Activated CD4-positive, alpha-beta memory T cell treated with anti-CD3 and anti-CD28 coated beads, Interleukin-2, amount 10 ng/mL, durations not matched to agents 7 days and 5 days (primary cell): ENCODE data around the gene LRRC59. TPM values are rescaled to one million over a fixed set of nuclear protein-coding genes. Genes with fewer than 3 reads are reported as not detected.

Experiments
- total RNA-seq, 2 experiments: library from RNA; stranded (reverse); gene quantifications; one replicate each; pipeline ENCODE4 v1.2.3, GENCODE V29; 2021

The LRRC59 gene
- total RNA-seq, 2 experiments from 2014 or later, result 67.1 to 68.9 TPM

Other genes starting within 250 kb of the LRRC59 start
- gene PPP1R9B, start 246.8 kb downstream of the LRRC59 start, total RNA-seq, result 100 to 1,000 TPM; 136 to 137 TPM
- gene SGCA, start 231.5 kb downstream of the LRRC59 start, total RNA-seq, result under 1 TPM in 1 of 2 experiments, not detected in 1; 0.30 TPM
- gene COL1A1, start 195.9 kb downstream of the LRRC59 start, total RNA-seq, result under 1 TPM; 0.50 to 0.55 TPM
- gene TMEM92, start 123.1 kb downstream of the LRRC59 start, total RNA-seq, result under 1 TPM in 1 of 2 experiments, not detected in 1; 0.08 TPM
- 10 to 100 TPM; 26.7 to 29.7 TPM for gene XYLT2, start 51.4 kb downstream of the LRRC59 start, total RNA-seq
- 10 to 100 TPM; 56.5 to 57.5 TPM for gene MRPL27, start 24.3 kb downstream of the LRRC59 start, total RNA-seq
- 10 to 100 TPM; 25.1 to 26.1 TPM for gene EME1, start 24.3 kb downstream of the LRRC59 start, total RNA-seq
- gene ACSF2, start 28.7 kb upstream of the LRRC59 start, total RNA-seq, result 10 to 100 TPM; 28.7 to 30.7 TPM
- gene CHAD, start 71.4 kb upstream of the LRRC59 start, total RNA-seq, result not detected
- gene RSAD1, start 81.3 kb upstream of the LRRC59 start, total RNA-seq, result 10 to 100 TPM; 24.5 to 28.4 TPM
- 10 to 100 TPM; 13.4 to 15.2 TPM for gene MYCBPAP, start 110.9 kb upstream of the LRRC59 start, total RNA-seq
- not detected for gene EPN3, start 135.2 kb upstream of the LRRC59 start, total RNA-seq
- 10 to 100 TPM; 14.5 to 17.8 TPM for gene SPATA20, start 149.7 kb upstream of the LRRC59 start, total RNA-seq
- gene CACNA1G, start 163.2 kb upstream of the LRRC59 start, total RNA-seq, result not detected
- gene ABCC3, start 237.4 kb upstream of the LRRC59 start, total RNA-seq, result under 1 TPM in 1 of 2 experiments, not detected in 1; 0.25 TPM